MM.1S (cell line): ENCODE results near the gene FAM110D.

Source experiments
- EZH2 ChIP-seq: fragments of 300-600 bp; sonication (generic); optimal IDR thresholded peaks from 2 replicates; pipeline ENCODE3; 2017; ENCODE audit warnings: low read depth, mild to moderate bottlenecking, antibody characterized with exemption, low read length, mixed read lengths
- TF ChIP-seq, protein P1 (sequence below): fragments of 300-600 bp; sonication (generic); IDR thresholded peaks from 2 replicates; pipeline ENCODE4 v1.5.1; 2016; ENCODE audit warnings: antibody characterized with exemption, low read length, mixed read lengths

DNA sequence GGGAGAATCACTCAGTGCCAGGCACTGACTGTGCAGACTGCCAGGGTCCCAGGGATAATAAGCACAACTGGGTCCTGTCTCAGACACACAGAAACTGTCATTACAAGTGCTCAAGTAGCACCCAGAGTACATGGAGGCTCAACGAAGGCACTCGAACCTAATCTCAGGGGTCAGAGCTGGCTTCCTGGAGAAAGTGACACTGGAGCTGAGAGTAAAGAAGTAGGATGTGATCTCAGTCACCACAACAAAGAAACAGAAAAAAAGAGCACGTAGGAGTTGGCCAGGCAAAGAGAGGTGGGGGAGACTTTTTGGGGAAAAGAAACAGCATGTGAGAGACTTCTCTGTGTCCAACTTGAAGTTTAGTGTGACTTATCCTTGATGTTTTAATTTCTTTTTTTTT, 32.9 kb downstream of the FAM110D start:
- TF ChIP-seq, protein P1, sequence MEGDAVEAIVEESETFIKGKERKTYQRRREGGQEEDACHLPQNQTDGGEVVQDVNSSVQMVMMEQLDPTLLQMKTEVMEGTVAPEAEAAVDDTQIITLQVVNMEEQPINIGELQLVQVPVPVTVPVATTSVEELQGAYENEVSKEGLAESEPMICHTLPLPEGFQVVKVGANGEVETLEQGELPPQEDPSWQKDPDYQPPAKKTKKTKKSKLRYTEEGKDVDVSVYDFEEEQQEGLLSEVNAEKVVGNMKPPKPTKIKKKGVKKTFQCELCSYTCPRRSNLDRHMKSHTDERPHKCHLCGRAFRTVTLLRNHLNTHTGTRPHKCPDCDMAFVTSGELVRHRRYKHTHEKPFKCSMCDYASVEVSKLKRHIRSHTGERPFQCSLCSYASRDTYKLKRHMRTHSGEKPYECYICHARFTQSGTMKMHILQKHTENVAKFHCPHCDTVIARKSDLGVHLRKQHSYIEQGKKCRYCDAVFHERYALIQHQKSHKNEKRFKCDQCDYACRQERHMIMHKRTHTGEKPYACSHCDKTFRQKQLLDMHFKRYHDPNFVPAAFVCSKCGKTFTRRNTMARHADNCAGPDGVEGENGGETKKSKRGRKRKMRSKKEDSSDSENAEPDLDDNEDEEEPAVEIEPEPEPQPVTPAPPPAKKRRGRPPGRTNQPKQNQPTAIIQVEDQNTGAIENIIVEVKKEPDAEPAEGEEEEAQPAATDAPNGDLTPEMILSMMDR: no peak
- no peak for TF ChIP-seq EZH2
